ENCODE results near the gene KIF23. TPM values are rescaled to one million over a fixed set of nuclear protein-coding genes. Genes with fewer than 3 reads are reported as not detected.

The KIF23 gene
- total RNA-seq, 2 experiments from 2014 or later = 55.6 to 63.1 TPM

DNA sequence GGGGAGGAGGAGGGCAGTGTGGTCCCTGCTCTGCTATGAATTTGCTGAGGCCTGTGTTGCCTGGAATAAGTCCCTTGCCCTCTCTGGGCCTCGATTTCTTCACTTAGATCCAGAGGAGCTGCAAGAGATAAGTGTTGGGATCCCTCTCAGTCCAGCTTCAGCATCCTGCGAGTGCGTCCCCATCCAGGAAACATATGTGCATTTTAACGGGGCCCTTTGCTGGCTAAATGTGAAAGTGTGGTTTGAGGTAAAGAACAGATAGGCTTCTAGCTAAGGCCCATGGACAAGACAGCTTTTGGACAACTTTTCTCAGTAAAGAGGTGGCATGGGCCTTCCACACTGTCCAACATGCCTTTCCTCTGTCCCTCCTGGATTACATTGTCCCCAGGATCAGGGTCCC is 64.9 kb downstream of the KIF23 start:
- Mint-ChIP-seq H3K27ac (no peak overlapping the region), H3K9me3 (peaks cover 10% of the 10 kb centered on the region), H3K4me1 (ENCODE audit: low read depth) (no peaks in the 10 kb centered on the region), H3K4me3 (no peak overlapping the region), H3K27me3 (peaks cover 4% of the 10 kb centered on the region), H3K36me3 (peaks cover 3% of the 10 kb centered on the region)
- POLR2A ChIA-PET = interaction anchor here (1.3 kb wide), 1 partner anchor 81 kb away, joined by 4 read pairs; no protein-coding TSS in a partner anchor
- no peak for DNase-seq
- intact Hi-C loops (cut with micrococcal nuclease) = loop anchor here (5.0 to 10.0 kb wide), 3 partner anchors 98 to 1246 kb away; no protein-coding TSS in a partner anchor
- CTCF ChIA-PET = interaction anchor here (0.6 to 4.7 kb wide), 11 partner anchors 10 to 1244 kb away, joined by 3 to 30 read pairs (median 4); no protein-coding TSS in a partner anchor

DNA sequence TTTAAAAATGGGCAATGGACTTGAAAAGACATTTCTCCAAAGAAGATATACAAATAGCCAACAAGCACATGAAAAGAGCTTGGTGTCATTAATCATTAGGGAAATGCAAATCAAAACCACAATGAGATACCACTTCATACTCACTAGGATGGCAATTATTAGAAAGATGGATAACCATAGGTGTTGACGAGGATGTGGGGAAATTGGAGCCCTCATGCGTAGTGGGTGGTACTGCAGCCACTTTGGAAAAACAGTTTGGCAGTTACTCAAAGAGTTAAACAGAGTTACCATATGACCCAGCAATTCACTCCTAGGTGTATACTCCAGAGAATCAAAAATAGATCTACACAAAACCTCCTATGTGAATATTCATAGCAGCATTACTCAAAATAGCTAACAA is 65.8 kb downstream of the KIF23 start:
- intact Hi-C loops (cut with micrococcal nuclease) = loop anchor here (5.0 to 10.0 kb wide), 3 partner anchors 97 to 1245 kb away; no protein-coding TSS in a partner anchor
- ChIA-PET POLR2A (no interaction called here), CTCF (interaction anchor here (1.0 to 4.7 kb wide), 5 partner anchors 11 to 1243 kb away, joined by 3 to 30 read pairs (median 4); no protein-coding TSS in a partner anchor)
- Mint-ChIP-seq H3K4me1 (ENCODE audit: low read depth) (no peaks in the 10 kb centered on the region), H3K27ac (no peak overlapping the region), H3K9me3 (peaks cover 10% of the 10 kb centered on the region), H3K4me3 (no peak overlapping the region), H3K36me3 (peaks cover 3% of the 10 kb centered on the region), H3K27me3 (peaks cover 4% of the 10 kb centered on the region)
- DNase-seq = no peak

DNA sequence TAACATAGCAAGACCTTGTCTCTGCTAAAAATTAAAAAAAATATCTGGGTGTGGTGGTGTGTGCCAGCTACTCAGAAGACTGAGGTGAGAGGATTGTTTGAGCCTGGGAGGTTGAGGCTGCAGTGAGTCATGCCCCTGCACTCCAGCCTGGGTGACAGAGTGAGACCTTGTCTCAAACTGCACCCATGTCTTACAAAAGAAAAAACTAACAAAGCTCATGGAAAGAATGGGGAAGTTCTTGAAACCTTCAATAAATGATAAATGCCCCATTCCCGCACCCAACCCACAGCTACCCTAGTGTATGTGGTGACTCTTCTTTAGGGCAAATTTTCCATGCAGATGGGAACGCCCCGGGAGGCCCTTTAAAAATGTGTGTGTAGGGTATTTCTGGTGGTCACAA is 66.8 kb downstream of the KIF23 start:
- peaks cover 15% of the 10 kb centered on the region for H3K9me3 Mint-ChIP-seq
- peaks cover 4% of the 10 kb centered on the region for H3K27me3 Mint-ChIP-seq
- intact Hi-C loops (cut with micrococcal nuclease) = no loop called here
- no peak for DNase-seq
- H3K4me1 Mint-ChIP-seq (ENCODE audit: low read depth) = no peaks in the 10 kb centered on the region
- ChIA-PET POLR2A (interaction anchor here (1.1 kb wide), 1 partner anchor 12 kb away, joined by 4 read pairs; no protein-coding TSS in a partner anchor), CTCF (interaction anchor here (0.6 kb wide), 1 partner anchor 1024 kb away, joined by 3 read pairs; no protein-coding TSS in a partner anchor)
- H3K36me3 Mint-ChIP-seq = peaks cover 3% of the 10 kb centered on the region
- H3K4me3 Mint-ChIP-seq = no peak overlapping the region
- H3K27ac Mint-ChIP-seq = no peak overlapping the region

DNA sequence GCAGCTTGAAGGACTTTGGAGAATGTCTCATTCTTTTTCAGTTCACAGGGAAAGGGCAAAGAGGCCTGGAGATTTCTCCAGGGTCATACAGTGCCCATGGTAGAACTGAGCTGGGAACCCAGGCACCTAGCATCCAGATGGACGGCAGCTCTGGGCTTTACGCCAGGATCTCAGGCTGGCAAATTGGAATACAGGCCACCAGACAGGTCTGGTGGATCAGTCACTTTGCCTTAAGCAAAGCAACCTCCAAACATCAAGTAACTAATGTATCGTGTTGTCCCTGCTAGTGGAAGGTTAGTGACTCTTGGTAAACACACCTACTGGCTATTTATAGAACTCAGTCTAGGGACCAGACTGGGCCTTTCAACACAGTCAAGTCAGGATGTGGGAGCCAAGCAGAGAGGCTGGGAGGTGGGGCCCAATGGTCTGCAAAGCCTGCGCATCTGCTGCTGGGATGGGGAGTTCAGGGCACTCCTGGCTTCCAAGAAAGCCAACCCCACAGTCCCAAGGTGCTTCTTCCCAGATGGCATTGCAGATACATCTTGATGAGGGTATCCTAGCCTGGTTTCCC is 68.6 kb downstream of the KIF23 start:
- CTCF ChIA-PET = interaction anchor here (1.4 kb wide), 1 partner anchor 1096 kb away, joined by 3 read pairs; no protein-coding TSS in a partner anchor

DNA sequence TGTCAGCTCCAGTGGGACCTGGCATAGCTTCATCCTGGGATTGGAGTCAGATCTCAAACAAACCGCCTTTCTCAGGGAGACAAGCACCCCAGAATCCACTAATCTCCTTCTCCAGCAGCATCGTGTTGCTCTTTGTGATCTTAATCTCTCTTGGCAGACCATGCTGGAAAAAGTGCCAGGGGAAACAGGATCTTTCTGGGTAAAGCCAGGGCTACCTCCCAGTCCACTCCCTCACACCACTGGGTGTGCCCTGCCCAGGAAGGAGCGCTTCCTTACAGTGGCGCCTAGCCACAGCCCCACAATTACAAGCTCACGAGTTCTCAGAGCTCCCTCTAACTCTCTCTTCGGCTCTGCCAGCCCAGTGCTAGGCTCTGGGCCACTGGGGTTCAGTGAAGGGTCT is 70.7 kb downstream of the KIF23 start:
- Mint-ChIP-seq H3K4me1 (ENCODE audit: low read depth) (no peaks in the 10 kb centered on the region), H3K27ac (no peak overlapping the region), H3K36me3 (no peaks in the 10 kb centered on the region), H3K9me3 (peaks cover 9% of the 10 kb centered on the region), H3K4me3 (no peak overlapping the region), H3K27me3 (no peaks in the 10 kb centered on the region)
- no peak for DNase-seq
- intact Hi-C loops (cut with micrococcal nuclease) = no loop called here
- ChIA-PET CTCF (interaction anchor here (0.6 to 3.0 kb wide), 3 partner anchors 8 to 981 kb away, joined by 3 to 19 read pairs (median 4); no protein-coding TSS in a partner anchor), POLR2A (no interaction called here)

More for the DNA sequence above, 68.6 kb downstream of the KIF23 start:
- Mint-ChIP-seq H3K36me3 (peaks cover 3% of the 10 kb centered on the region), H3K4me1 (ENCODE audit: low read depth) (no peaks in the 10 kb centered on the region), H3K27me3 (peaks cover 3% of the 10 kb centered on the region), H3K27ac (no peak overlapping the region), H3K4me3 (no peak overlapping the region), H3K9me3 (peaks cover 15% of the 10 kb centered on the region)
- POLR2A ChIA-PET = no interaction called here
- intact Hi-C loops (cut with micrococcal nuclease) = no loop called here
- no peak for DNase-seq

DNA sequence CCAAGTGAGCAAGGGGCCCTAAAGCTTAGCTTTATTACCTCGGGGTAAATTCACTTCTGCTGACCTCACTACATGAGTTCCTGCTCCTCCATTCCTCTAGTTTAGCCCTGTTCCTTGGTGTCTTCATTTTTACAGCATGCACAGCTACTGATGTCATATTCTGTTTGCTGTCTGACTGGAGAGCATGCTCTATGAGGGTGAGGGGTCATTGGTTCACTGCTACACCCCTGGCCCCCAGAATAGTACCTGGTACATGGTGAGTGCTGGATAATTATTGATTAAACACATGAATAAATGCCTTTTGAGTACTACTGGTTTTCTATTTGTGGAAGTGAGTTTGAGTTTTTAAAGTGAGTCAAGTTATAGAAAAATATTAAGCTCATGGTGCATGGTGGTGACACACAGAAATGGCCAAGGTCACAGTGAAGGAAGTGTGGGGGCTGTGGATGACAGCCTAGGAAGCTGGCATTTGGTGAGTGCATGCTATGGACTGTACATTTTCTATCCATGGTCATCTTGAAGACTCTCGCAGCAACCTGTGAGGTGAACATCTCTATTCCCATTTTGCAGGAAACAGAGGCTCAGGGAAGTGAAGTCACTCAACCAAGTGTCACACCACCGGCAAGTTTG is 72.4 kb downstream of the KIF23 start:
- intact Hi-C loops (cut with micrococcal nuclease) = no loop called here
- no peak for DNase-seq
- no peaks in the 10 kb centered on the region for H3K36me3 Mint-ChIP-seq
- CTCF ChIA-PET = interaction anchor here (0.7 to 3.0 kb wide), 2 partner anchors 10 to 101 kb away, joined by 3 to 19 read pairs; no protein-coding TSS in a partner anchor
- peaks cover 5% of the 10 kb centered on the region for H3K9me3 Mint-ChIP-seq
- H3K4me1 Mint-ChIP-seq (ENCODE audit: low read depth) = no peaks in the 10 kb centered on the region
- H3K27ac Mint-ChIP-seq = no peak overlapping the region
- H3K27me3 Mint-ChIP-seq = no peaks in the 10 kb centered on the region
- POLR2A ChIA-PET = no interaction called here
- H3K4me3 Mint-ChIP-seq = no peak overlapping the region

DNA sequence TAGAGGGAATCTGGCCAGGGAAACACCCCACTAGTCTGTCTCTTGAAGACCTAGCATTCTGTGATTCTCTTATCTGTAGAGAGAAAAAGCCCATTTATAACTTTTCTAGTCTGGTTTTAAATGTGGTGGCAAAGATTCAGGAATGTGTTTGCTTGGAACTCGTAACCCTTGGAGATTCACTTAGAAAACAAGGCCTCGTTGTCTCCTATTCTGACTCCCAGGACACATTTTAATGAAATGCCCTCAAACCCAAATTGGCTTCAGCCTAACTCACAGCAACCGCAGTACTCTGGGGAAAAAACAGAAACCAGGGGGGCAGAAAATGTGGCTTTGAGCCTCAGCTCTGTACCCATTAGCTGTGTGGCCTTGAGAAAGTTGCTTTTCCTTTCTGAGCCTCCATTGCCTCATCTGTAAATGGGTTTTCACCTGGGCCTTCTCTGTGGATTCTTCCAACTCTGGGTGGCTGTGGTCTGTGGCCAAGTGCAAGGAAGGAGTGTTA is 75.0 kb downstream of the KIF23 start:
- no peak for DNase-seq
- no peaks in the 10 kb centered on the region for H3K4me1 Mint-ChIP-seq (ENCODE audit: low read depth)
- no peak overlapping the region for H3K27ac Mint-ChIP-seq
- CTCF ChIA-PET = no interaction called here
- peaks cover 8% of the 10 kb centered on the region for H3K9me3 Mint-ChIP-seq
- no peaks in the 10 kb centered on the region for H3K36me3 Mint-ChIP-seq
- intact Hi-C loops (cut with micrococcal nuclease) = no loop called here
- no peaks in the 10 kb centered on the region for H3K27me3 Mint-ChIP-seq
- POLR2A ChIA-PET = no interaction called here
- H3K4me3 Mint-ChIP-seq = no peak overlapping the region

DNA sequence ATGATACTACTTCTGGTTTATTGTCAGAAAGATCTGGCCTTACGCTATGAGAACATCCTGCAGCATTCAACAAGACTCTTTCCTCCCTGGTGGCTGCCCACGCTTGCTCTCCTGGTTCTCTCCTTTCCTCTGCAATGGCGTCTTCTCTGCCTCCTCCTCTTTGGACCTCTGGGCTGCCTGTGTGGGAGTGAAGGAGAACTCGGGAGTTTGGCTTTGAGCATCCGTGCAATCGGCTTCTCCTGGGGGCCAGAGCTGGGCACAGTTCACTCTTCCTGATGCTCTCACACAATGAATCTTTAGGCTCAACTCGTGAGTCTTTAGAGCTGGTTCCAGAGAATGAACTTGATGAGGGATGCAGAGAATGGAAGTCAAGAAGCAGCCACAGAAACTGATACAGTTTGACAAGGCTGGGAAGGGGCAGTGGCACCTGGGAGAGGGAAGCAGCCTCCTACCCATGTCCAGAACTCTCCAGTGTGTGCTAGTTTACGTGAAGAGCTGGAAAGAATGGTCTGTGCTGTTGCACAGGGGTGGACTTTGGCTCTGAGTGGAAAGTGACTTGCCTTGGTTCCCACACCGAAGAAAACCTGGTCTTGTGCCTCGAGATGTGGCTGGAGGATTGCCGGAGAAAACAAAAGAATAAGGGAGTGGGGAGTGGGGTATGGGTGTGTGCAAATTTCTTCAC is 76.3 kb downstream of the KIF23 start:
- Mint-ChIP-seq H3K4me1 (ENCODE audit: low read depth) (no peaks in the 10 kb centered on the region), H3K9me3 (peaks cover 6% of the 10 kb centered on the region), H3K36me3 (no peaks in the 10 kb centered on the region), H3K27me3 (no peaks in the 10 kb centered on the region), H3K4me3 (no peak overlapping the region), H3K27ac (no peak overlapping the region)
- DNase-seq = no peak
- ChIA-PET POLR2A (no interaction called here), CTCF (no interaction called here)
- intact Hi-C loops (cut with micrococcal nuclease) = no loop called here

DNA sequence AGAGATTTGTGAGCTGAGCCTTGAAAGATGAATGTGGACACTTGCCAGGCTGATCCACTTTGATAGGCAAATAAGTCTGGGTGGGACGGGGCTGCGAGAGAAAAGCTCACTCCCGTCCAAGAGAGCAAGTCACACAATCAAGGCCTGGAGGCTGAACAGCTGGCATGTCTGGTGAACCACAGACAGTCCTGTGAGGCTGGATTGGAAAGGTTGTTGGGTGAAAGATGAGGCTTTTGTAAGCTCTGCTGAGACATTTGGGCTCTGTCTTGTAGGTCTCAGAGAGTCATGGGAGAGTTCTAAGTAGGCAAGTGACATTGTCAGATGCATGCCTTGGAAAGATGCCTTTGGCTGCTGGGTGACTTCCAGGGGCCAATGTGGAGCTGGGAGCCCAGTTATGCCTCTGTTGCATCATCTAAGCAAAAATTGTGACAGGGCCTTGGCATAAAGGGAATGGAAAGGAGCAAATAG is 76.9 kb downstream of the KIF23 start:
- DNase-seq = no peak
- H3K36me3 Mint-ChIP-seq = no peaks in the 10 kb centered on the region
- H3K27ac Mint-ChIP-seq = no peak overlapping the region
- CTCF ChIA-PET = no interaction called here
- intact Hi-C loops (cut with micrococcal nuclease) = no loop called here
- peaks cover 3% of the 10 kb centered on the region for H3K9me3 Mint-ChIP-seq
- POLR2A ChIA-PET = no interaction called here
- H3K4me1 Mint-ChIP-seq (ENCODE audit: low read depth) = no peaks in the 10 kb centered on the region
- no peaks in the 10 kb centered on the region for H3K27me3 Mint-ChIP-seq
- no peak overlapping the region for H3K4me3 Mint-ChIP-seq

DNA sequence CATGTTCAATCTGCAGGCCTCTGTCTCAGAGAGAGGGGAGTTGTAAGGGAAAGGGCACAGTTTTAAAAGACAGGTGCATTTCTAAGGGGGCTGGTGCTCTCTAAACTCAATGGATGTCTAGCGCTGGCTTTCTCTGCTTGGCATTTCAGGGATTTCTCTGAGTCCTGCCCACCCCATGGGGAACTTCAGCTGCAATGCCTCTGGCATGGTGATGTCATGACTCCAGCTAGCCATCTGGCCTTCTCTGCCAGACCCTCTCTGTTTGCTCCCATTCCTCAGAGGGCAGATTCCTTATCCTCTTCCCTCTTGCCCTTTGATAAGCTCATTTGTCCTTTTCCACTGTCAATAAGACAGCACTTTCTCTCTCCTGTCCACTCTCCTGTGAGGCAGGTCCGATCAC is 79.3 kb downstream of the KIF23 start:
- H3K27ac Mint-ChIP-seq = no peak overlapping the region
- POLR2A ChIA-PET = no interaction called here
- no peaks in the 10 kb centered on the region for H3K27me3 Mint-ChIP-seq
- H3K4me3 Mint-ChIP-seq = no peak overlapping the region
- H3K36me3 Mint-ChIP-seq = no peaks in the 10 kb centered on the region
- peaks cover 3% of the 10 kb centered on the region for H3K4me1 Mint-ChIP-seq (ENCODE audit: low read depth)
- CTCF ChIA-PET = interaction anchor here (0.8 to 1.1 kb wide), 2 partner anchors 8 to 17 kb away, joined by 3 to 4 read pairs; no protein-coding TSS in a partner anchor
- DNase-seq = no peak
- peaks cover 3% of the 10 kb centered on the region for H3K9me3 Mint-ChIP-seq
- intact Hi-C loops (cut with micrococcal nuclease) = no loop called here

DNA sequence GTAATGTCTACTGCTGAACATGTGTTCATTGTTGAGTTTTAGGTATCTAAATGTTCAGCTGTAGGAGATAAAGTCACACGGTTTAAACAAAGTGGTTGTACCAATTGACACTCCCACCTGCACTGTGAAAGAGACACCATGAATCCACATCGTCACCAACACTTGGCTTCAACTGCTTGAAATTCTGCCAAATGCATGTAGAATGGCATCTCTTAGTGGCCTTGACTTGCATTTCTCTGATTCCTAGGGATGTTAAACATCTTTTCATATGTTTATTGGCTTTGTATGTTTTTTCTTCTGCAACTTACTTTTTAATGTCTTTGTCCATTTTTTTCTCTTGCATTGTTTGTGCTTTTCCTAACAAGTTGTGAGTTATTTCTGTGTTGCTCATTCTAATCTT is 81.9 kb downstream of the KIF23 start:
- ChIA-PET POLR2A (no interaction called here), CTCF (no interaction called here)
- intact Hi-C loops (cut with micrococcal nuclease) = no loop called here

DNA sequence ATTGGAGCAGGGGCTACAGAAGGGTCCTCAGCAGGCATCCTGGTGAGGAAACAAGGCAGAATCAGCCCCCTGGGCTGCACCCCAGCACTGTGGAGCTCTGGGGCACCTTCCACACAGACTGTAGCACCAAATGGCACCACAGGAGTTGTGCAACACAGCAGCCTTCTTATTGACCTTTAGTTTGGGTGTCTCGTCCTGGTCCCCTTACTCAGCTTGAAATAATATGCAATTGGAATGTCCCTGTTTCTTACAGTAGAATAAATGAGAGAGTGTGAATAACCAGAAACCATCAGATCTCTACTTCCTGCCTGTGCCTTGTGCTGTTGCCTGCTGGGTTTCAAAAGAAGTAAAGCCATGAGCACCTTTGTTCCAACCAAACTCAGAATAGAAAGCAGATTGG is 82.9 kb downstream of the KIF23 start:
- Mint-ChIP-seq H3K27ac (no peak overlapping the region), H3K36me3 (no peaks in the 10 kb centered on the region), H3K4me3 (no peak overlapping the region), H3K27me3 (no peaks in the 10 kb centered on the region), H3K4me1 (ENCODE audit: low read depth) (peaks cover 3% of the 10 kb centered on the region), H3K9me3 (no peaks in the 10 kb centered on the region)
- CTCF ChIA-PET = no interaction called here
- intact Hi-C loops (cut with micrococcal nuclease) = no loop called here
- DNase-seq = no peak
- POLR2A ChIA-PET = no interaction called here

More for the DNA sequence above, 81.9 kb downstream of the KIF23 start:
- Mint-ChIP-seq H3K4me3 (no peak overlapping the region), H3K4me1 (ENCODE audit: low read depth) (peaks cover 3% of the 10 kb centered on the region), H3K36me3 (no peaks in the 10 kb centered on the region), H3K27ac (no peak overlapping the region), H3K9me3 (peaks cover 3% of the 10 kb centered on the region), H3K27me3 (no peaks in the 10 kb centered on the region)
- DNase-seq = no peak
